Activated naive CD4-positive, alpha-beta T cell treated with anti-CD3 and anti-CD28 coated beads, Interleukin-2, amount 50 U/mL, for 24 hours (primary cell): Measurements from ENCODE around the gene SEC63.

ENCODE experiments used
- H3K27ac Mint-ChIP-seq: one replicate; pipeline ENCODE4 v1.8.0; 2021; ENCODE audit warnings: mild to moderate bottlenecking, mixed read lengths
- H3K27me3 Mint-ChIP-seq: one replicate; pipeline ENCODE4 v1.8.0; 2021; ENCODE audit warnings: mixed read lengths
- H3K36me3 Mint-ChIP-seq: one replicate; pipeline ENCODE4 v1.8.0; 2021; ENCODE audit warnings: mixed read lengths
- H3K4me1 Mint-ChIP-seq: one replicate; pipeline ENCODE4 v1.8.0; 2021; ENCODE audit warnings: mixed read lengths
- H3K4me3 Mint-ChIP-seq: one replicate; pipeline ENCODE4 v1.8.0; 2021; ENCODE audit warnings: mild to moderate bottlenecking, mixed read lengths
- H3K9me3 Mint-ChIP-seq: one replicate; pipeline ENCODE4 v1.8.0; 2021; ENCODE audit warnings: mixed read lengths

SEC63 gene

GRCh38 chr6:107832151-107833056 is 125.6 kb downstream of the SEC63 start:
- H3K36me3 Mint-ChIP-seq = no peaks in the 10 kb centered on the region
- H3K9me3 Mint-ChIP-seq = no peaks in the 10 kb centered on the region
- no peak overlapping the region for H3K27ac Mint-ChIP-seq
- no peaks in the 10 kb centered on the region for H3K27me3 Mint-ChIP-seq
- peak overlapping the region; percentile 41 for H3K4me3 Mint-ChIP-seq
- H3K4me1 Mint-ChIP-seq = peaks cover 31% of the 10 kb centered on the region

- Mint-ChIP-seq H3K9me3 (no peaks in the 10 kb centered on the region), H3K27me3 (no peaks in the 10 kb centered on the region), H3K4me3 (no peak overlapping the region), H3K4me1 (peaks cover 35% of the 10 kb centered on the region), H3K27ac (no peak overlapping the region), H3K36me3 (no peaks in the 10 kb centered on the region)
Observed at GRCh38 chr6:107830060-107830459, 127.9 kb downstream of the SEC63 start.

GRCh38 chr6:107827541-107827940 is 130.5 kb downstream of the SEC63 start:
- Mint-ChIP-seq H3K27ac (no peak overlapping the region), H3K27me3 (no peaks in the 10 kb centered on the region), H3K4me3 (no peak overlapping the region), H3K36me3 (no peaks in the 10 kb centered on the region), H3K4me1 (peaks cover 50% of the 10 kb centered on the region), H3K9me3 (no peaks in the 10 kb centered on the region)

GRCh38 chr6:107823047-107823557 is 134.9 kb downstream of the SEC63 start:
- H3K27ac Mint-ChIP-seq = peak overlapping the region; percentile 99
- peaks cover 2% of the 10 kb centered on the region for H3K36me3 Mint-ChIP-seq
- H3K9me3 Mint-ChIP-seq = no peaks in the 10 kb centered on the region
- peak overlapping the region; percentile 97 for H3K4me3 Mint-ChIP-seq
- no peaks in the 10 kb centered on the region for H3K27me3 Mint-ChIP-seq
- peaks cover 72% of the 10 kb centered on the region for H3K4me1 Mint-ChIP-seq

- H3K27me3 Mint-ChIP-seq = no peaks in the 10 kb centered on the region
- peaks cover 4% of the 10 kb centered on the region for H3K36me3 Mint-ChIP-seq
- peak overlapping the region; percentile 97 for H3K4me3 Mint-ChIP-seq
- H3K9me3 Mint-ChIP-seq = no peaks in the 10 kb centered on the region
- peak overlapping the region; percentile 99 for H3K27ac Mint-ChIP-seq
- peaks cover 77% of the 10 kb centered on the region for H3K4me1 Mint-ChIP-seq
Observed at GRCh38 chr6:107822176-107823046, 135.6 kb downstream of the SEC63 start.

GRCh38 chr6:107821591-107821990 is 136.4 kb downstream of the SEC63 start:
- Mint-ChIP-seq H3K27ac (peak overlapping the region; percentile 99), H3K36me3 (peaks cover 4% of the 10 kb centered on the region), H3K27me3 (no peaks in the 10 kb centered on the region), H3K4me1 (peaks cover 85% of the 10 kb centered on the region), H3K9me3 (no peaks in the 10 kb centered on the region), H3K4me3 (peak overlapping the region; percentile 97)

- no peaks in the 10 kb centered on the region for H3K9me3 Mint-ChIP-seq
- H3K27ac Mint-ChIP-seq = peak overlapping the region; percentile 99
- H3K4me1 Mint-ChIP-seq = peaks cover 93% of the 10 kb centered on the region
- peaks cover 4% of the 10 kb centered on the region for H3K36me3 Mint-ChIP-seq
- H3K27me3 Mint-ChIP-seq = no peaks in the 10 kb centered on the region
- peak overlapping the region; percentile 97 for H3K4me3 Mint-ChIP-seq
Observed at GRCh38 chr6:107820338-107821261, 137.4 kb downstream of the SEC63 start.

- peaks cover 94% of the 10 kb centered on the region for H3K4me1 Mint-ChIP-seq
- no peaks in the 10 kb centered on the region for H3K27me3 Mint-ChIP-seq
- H3K27ac Mint-ChIP-seq = peak overlapping the region; percentile 99
- H3K9me3 Mint-ChIP-seq = no peaks in the 10 kb centered on the region
- peaks cover 4% of the 10 kb centered on the region for H3K36me3 Mint-ChIP-seq
- peak overlapping the region; percentile 97 for H3K4me3 Mint-ChIP-seq
Observed at GRCh38 chr6:107819964-107820337, 138.1 kb downstream of the SEC63 start.

- Mint-ChIP-seq H3K27ac (peak overlapping the region; percentile 99), H3K4me1 (peaks cover 92% of the 10 kb centered on the region), H3K27me3 (no peaks in the 10 kb centered on the region), H3K9me3 (no peaks in the 10 kb centered on the region), H3K36me3 (peaks cover 4% of the 10 kb centered on the region), H3K4me3 (peak overlapping the region; percentile 97)
Observed at GRCh38 chr6:107819217-107819616, 138.8 kb downstream of the SEC63 start.

GRCh38 chr6:107818272-107818671 is 139.7 kb downstream of the SEC63 start:
- Mint-ChIP-seq H3K27me3 (no peaks in the 10 kb centered on the region), H3K27ac (peak overlapping the region; percentile 99), H3K4me1 (peaks cover 95% of the 10 kb centered on the region), H3K4me3 (peak overlapping the region; percentile 68), H3K9me3 (no peaks in the 10 kb centered on the region), H3K36me3 (peaks cover 7% of the 10 kb centered on the region)

- peaks cover 95% of the 10 kb centered on the region for H3K4me1 Mint-ChIP-seq
- peak overlapping the region; percentile 81 for H3K27ac Mint-ChIP-seq
- H3K4me3 Mint-ChIP-seq = peak overlapping the region; percentile 68
- H3K27me3 Mint-ChIP-seq = no peaks in the 10 kb centered on the region
- no peaks in the 10 kb centered on the region for H3K9me3 Mint-ChIP-seq
- H3K36me3 Mint-ChIP-seq = peaks cover 7% of the 10 kb centered on the region
Observed at GRCh38 chr6:107817784-107818183, 140.2 kb downstream of the SEC63 start.
